HG03064 (cell line): ENCODE measurements around the gene SORCS2.
"Not testable (repeated sequence)": the region's sequence is repeated elsewhere in the genome, so short reads cannot be mapped to it uniquely, and the experiment has no call there.

Source experiments
- ATAC-seq: cut with Tn5 transposase; IDR thresholded peaks from one replicate; pipeline ENCODE4 v1.9.1; 2021; ENCODE audit warnings: low read depth; ENCODE audit not compliant: unreplicated experiment

Gene SORCS2

DNA sequence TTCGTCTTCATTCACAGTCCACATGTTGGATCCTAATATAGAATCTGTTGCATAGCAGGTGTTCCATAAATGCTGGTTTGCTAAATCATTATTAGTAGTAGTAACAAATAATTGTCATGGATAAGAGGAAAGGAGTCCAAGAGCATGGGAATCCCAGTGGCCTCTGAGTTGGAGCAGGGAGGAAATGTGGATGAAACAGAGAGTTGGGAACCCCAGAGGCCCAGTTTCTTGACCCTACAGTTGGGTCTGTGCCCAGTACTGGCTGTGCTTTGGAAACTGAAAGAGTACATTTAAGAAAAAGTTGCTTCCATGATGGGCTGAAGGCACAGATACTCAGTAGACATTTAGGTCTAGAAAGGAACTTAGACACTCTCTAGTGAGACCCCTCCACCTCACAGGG is 391.8 kb downstream of the SORCS2 start:
- ATAC-seq: no peak

DNA sequence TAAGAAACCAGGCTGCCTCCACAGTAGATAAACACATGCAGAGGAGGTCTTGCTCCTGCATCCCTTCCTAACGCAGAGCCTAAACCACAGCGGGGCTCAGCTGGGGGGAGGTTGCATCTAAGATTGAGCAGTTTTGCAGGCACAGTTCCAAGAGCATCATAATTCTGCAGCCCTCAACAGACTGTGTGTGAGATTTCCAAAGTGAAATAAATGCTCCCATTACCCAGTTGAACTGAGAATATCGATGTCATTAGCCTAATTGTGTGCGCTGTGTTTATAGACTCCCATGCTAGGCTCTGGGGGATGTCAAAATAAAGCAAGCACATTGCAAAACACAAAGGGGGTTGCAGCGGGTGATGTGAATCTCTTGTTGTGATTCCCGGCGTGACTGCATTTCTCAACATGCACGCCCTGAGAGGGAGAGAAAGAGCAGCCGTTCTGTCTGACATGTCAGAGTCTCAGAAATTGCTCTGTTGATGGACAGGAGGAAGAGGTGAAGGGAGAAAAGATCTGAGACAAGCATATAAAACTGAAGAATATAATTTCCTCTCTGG is 392.3 kb downstream of the SORCS2 start:
- ATAC-seq: no peak

DNA sequence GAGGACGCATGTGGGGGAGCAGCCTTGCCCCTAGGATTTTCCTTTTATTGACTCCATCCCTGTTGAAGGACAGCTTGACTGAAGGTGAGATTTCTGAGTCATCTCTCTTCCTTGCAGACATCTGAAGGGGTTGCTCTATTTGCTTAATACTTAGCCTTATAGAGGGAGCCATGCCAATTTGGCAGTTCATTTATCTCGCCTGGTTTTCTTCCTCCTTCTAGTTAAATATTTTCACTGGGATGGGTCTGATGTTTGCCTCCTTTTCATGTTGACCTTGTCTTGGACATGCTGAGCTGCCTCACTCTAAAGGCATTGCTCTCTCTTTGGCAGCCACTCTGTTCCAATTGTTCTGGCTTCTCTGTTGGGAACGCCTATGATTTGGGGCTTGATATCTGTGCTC is 393.4 kb downstream of the SORCS2 start:
- no peak for ATAC-seq

DNA sequence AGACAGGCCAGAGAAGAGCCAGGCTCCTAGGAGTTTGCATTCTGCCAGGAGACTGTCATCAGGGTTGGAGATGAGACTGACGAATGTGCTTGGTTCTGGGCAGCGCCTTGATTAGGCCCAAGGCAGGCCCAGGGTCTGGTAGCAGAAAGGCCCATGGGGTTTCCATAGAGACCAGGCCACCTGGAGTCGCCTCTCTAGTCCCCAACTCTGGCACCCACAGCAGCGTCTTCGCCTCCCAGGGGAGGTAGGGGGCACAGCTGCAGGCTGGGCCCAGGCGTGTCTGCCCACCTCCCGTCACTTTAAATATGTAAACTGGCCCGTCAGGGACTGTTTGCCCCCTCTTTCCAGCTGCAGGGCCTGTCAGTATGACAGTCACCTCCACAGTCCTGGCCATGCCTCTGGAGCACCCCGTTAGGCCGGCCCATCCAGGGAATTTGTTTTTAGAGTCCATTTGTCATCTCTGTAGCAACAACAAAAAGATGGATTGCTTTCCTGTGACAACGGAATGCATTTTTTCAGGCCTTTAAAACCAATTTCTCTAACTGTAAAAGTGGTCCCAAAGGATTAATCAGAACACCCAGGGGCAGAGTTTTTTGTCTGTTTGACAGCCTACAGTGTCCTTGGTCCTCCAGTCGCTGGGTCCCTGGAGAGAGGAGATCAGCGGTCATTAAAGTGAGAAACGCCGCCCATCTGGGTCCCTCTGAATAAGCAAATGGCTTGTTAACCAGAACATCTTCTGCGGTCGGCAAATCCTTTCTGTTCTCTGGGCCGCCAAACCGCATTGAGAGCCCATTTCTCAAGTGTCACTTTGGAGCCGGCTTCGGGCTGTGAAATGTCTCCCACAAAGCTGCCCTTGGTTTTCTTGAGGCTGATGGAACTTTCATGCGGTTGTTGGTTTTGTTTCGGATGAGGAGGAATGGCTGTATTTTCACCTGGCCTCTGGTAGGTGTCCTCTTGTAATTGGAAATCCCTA is 395.4 kb downstream of the SORCS2 start:
- no peak for ATAC-seq

DNA sequence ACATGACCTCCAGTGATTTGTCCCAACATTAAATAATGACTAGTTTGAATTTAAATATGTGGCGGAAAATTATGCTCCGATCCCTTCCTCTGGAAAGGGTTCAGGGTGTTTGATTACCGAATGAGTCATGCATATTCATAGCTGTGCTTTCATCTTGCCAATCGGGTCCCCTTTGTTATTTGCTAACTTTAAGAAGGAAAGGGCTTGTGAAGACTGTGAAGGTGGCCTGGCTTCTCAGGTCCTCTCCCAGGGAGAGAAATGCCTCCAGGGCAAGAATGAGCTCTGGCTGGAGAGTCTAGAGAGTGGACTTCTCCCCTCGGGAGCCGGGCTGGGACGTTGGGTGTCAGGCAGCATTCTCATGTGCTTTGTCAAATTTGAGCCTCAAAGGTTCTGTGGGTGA is 397.9 kb downstream of the SORCS2 start:
- no peak for ATAC-seq

DNA sequence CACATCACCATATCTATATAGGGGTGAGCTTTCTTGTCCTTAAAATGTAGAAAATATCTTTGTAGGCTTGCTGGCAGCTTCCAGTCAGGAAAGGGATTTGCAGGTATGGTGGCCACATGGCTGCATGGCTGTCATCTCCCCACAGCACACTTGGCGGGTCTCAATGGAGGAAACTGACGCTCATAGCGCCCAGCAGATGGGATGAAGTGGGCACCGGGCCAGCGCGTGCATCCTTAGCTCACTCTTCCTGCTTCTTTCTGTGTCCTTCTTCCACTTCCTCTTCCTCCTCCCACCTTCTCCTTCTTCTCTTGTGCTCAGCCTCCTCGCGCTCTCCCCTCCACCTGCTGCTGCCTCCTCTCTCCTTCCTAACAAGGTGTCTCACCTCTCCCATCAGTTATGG is 398.6 kb downstream of the SORCS2 start:
- ATAC-seq: no peak

DNA sequence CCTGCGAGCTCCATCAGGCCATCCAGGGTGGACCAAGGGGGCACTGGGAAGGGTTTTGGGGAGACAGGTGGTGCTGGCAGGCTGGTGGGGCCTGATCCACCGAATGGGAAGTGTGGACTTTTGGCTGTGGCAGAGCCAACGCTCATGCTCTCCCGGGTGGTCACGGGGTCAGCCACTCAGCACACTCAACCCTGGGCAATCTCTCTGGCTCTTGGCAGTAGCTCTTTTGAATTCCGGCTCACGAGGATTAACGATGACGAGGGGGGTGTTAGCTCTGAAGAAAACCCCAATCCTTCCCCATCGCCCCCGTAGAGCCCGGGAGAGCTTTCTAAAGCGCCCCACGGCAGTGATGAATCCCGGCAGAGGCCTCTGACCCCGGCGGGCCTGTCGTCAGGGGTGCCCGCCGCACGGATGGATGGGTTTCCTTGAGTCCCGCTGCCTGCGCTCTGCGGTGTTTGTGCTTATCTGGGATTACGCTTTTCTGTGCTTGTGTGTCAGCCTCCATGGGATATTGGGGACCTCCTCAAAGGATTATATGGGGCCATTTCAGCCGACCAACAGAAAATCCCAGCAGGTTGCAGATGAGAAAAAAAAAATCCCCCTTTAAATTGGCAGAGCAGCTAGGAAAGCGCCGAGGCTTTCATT is 399.2 kb downstream of the SORCS2 start:
- ATAC-seq: no peak

DNA sequence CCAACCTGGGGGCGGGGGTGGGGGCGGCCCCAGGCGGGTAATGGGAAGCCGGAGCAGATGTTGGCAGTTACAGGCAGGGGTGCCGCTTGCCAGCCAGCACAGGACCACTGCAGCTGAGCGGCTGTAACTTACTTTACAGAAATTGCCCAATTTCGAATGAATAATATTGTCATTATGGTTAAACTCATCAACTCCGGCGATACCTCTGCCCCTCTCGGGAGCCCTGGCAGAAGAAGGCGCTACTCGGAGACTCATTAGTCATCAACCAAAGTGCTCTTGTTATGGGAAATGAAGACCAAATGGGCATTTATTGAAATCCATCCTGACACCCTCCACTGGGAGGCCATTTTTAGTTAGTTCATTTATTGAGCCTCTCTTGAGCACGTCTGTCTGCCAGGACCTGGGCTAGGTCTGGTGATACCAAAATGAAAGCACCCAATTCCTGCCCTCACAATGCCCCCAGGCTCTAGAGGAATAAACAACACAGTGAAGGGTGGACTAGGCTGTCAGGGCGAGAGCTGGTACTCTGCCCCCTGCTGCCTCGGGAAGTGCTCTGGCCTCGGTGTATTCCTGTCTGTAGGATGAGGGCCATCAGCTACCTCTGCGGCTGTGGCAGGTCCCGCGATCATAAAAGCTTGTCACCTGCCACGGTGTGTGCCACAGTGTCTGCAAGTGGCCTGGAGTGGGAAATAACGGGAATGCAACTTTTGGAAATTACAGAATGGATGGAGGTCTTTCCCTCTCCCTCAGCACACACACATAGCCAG is 401.5 kb downstream of the SORCS2 start:
- no peak for ATAC-seq

DNA sequence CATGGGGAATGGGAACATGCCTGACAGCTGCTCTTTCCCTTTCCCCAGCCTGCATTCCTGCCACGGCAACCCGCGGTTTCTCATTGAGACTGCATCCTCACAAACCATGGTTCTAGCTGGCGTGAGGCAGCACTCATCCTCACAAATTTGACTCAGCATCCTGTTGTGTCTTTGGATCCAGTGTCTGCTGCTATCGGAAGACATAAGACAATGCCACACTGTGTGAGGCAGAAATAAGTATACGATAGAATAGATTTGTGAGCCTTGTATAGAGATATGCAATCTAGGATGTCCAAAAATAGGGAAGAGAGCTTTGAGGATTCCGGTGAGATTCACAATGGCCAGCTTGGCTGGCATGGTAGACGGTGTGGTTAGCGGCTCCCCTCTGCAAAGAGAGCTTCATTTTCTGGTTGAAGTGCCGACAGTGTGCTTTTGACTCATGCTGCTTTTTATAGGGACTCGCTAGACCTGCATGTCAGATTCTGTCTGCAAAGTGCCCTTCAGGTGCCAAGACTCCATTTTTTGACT is 403.7 kb downstream of the SORCS2 start:
- no peak for ATAC-seq

DNA sequence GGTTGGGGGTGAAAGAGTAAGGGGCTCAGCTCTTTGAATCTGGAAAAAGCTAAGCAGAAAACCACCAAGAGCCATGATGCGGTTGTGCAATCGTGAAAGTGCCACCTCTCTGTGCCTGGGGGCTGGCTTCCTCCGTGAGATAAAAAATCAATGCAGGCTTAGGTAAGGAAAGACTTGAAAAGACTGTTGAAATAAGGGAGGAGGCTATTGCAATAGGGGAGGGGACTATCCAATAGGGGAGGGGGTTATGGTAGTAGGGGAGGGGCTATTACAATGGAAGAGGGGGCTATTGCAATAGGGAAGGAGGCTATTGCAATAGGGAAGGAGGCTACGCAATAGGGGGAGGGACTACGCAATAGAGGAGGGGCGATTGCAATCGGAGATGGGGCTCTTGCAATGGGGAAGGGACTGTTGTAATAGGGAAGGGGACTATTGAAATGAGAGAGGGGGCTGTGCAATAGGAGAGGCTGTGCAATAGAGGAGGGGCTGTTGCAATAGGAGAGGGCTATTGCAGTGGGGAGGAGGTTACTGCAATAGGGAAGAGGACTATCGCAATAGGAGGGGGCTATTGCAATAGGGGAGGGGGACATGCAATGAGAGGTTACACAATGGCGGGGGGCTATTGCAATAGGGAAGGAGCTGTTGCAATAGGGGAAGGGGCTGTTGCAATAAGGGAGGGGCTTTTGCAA is 404.7 kb downstream of the SORCS2 start:
- ATAC-seq: no peak

DNA sequence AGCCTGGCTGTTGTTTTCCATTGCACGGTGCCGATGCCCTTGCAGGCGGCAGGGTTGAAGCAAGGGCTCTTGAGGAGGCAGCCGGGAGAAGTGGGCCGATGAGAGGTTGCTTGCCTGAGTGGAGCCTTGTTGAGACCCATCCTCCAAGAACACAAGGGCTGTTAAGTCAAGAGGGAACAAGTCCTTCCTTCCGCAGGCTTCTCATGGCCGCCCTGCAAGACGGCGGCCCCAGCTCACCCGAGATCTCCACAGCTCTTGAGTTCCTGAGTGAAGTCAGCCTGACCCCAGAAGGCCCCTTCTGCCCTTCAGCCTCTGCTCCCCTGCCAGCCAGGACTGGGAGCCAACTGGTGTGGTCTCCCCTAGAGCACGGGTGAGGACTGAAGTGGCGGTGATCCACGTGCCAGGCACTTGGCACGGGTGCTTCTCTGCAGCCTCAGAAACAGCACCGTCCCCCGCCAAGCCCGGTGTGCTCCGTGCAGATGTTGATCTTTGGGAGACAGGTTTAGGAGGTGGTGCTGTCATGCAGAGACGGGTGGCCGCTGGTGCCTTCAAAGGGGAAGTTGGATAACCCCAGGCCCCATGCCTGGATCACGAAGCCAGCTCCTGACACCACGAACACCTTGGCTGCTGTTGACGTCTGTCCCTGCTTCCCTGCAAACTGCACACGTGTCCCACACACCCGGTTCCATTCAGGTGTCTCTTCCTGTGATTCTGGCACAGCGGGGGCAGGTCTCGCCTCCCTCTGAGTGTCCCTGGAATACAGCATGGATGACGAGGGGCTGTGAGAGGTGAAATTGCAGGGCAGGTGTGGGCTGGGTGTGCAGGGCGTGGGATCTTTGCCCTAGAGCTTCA is 406.8 kb downstream of the SORCS2 start:
- ATAC-seq: no peak

DNA sequence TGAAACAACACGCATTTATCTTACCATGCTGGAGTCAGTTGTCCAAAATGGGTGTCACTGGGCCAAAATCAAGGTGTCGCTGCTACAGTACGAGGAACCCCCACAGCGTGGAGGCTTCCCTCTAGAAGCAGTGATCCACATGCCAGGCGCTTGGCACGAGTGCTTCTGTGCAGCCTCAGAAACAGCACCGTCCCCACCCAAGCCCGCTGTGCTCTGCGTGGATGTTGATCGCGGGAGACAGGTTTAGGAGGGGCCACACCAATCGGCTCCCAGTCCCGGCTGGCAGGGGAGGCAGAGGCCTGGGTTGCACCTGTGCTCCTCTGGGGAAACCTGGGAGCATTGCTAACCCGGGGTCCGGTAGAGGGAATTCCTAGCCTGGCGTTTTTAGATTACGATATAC is 407.9 kb downstream of the SORCS2 start:
- no peak for ATAC-seq

DNA sequence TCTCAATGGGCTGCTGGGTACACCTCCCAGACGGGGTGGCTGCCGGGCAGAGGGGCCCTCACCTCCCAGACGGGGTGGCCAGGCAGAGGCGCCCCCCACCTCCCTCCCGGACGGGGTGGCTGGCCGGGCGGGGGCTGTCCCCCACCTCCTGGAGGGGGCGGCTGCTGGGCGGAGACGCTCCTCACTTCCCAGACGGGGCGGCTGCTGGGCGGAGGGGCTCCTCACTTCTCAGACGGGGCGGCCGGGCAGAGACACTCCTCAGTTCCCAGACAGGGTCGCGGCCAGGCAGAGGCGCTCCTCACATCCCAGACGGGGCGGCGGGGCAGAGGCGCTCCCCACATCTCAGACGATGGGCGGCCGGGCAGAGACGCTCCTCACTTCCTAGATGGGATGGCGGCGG is 409.8 kb downstream of the SORCS2 start:
- ATAC-seq: not testable (repeated sequence)

DNA sequence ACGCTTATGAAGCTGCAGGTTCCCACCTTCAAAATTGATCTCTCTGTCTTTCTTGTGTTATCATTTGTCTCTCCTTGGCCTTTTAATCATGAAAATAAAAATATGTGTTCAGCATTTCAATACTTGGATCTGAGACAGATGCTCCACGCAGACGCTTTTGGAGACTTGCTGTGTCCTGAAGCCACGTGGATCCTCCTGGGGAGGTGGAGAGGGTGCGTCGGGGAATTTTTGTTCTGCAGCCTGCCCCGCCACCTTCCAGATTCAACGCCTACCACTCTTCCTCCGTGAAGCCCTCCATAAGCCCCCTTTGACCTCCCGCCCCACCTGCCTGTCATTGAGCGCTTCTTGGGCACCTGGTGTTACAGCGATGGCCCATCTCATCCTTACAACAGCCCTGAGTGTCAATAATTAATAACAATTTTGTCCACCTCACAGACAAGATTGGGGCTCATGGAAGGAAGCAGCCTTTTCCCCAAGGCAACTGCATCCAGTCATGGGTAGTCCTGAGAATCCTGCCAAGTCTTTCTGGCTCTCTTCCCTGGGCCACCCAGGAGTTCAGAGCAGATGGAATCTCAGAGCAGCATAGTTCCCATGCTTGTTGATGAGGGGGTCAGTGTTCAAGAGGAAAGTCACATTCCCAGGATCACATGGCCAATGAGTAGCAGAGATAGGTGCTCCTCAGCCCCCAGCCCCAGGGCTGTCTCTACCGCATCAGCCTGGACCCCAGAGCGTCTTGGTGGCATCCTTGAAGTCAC is 415.0 kb downstream of the SORCS2 start:
- no peak for ATAC-seq

DNA sequence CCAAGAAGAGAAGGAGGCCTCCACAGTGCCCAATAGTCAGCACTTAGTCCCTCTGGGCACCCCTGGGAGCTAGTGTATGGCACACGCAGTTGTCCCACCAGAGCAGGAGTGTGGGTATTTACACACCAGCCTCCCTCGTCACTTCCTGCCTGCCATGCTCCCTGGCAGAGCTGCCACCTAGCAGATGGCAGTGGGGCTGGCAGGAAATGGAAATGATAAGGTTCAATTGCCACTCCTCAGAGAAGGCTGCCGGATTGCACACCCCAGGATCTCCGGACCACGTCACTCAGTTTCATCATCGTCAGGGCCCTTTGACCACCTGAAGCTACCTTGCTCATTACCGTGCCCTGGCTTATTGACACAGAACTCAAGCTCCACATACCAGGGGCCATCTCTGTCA is 415.7 kb downstream of the SORCS2 start:
- no peak for ATAC-seq

DNA sequence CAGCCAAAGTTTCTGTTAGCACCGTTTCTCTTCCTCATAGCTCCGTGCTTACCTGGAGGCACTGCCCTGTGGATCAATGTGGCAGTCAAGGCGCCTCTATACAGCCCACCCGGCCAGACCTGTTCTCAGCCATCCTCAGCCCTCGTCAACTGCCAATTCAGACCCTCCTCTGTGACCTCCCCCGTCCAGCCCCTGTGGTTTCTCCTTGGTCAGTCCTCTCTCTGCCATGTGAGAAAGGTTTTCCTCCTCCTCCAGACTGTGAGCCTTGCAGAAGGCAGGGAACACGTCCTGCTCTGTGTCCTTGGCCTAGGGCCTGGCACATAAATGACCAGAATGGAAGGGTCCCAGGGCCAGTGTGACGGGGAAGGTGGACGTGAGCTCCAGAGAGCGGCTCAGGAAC is 417.0 kb downstream of the SORCS2 start:
- no peak for ATAC-seq

DNA sequence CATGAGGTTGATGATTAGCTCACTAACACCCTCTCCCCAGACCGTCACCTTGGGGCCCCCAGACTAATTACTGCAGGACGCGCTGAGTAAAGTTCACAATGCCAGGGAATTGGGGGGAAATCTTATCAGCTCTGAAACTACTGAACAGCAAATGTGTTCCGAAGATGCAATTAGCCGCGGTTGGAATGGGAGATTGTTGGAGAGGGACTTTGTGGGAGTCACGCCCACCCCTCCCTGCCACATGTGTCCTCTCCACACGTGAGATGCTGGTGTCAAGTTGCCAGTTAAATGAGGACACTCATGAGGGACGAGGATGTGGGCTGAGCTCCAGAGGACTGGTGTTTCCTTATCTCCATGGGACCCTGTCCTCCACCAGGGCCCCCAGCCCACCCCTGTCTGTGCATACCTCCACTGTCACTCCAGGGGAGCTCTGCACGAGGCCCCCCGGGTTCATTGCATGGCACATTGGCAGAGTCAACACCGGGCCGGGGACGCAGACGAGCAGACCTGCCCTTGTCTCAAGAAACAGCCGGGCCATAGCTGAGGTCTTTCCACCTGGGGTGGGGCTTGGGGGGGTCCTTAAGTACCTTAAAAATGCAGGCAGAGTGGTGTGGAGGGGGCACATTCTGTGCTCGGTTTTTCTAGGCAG is 417.8 kb downstream of the SORCS2 start:
- ATAC-seq: no peak

DNA sequence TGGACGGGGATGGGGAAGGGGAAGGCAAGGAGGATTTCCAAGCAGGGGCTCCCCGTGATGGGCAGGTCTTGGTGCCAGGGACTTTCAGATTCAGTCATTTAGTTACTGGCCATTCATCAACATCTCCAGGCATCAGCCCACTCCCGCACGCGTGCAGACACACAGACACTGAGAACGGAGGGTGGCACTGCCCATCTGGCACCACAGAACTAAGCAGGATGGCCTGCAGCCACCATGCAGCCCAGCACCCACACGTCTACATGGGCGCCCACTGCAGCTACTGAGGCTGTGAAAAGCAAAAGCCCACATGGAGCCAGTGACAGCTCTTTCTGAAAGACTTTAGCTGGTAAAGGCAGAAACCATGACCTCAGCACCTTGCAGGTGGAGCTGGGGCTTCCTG is 418.5 kb downstream of the SORCS2 start:
- ATAC-seq: no peak
